Liver (tissue), 9 donors: Measurements from ENCODE around the gene KCNA5. TPM values are rescaled to one million over a fixed set of nuclear protein-coding genes. Genes with fewer than 3 reads are reported as not detected.

Source experiments
- DNase-seq: peaks from one replicate; pipeline ENCODE4 v3.0.0-alpha.2; 2017; ENCODE audit warnings: low spot score
- H3K27ac ChIP-seq, 2 donors: one replicate each; pipeline ENCODE4 v1.7.0; 2013; ENCODE audit warnings: inconsistent platforms in 2 of 2, low read length in 2 of 2, control low read depth in 1 of 2, low read depth in 1 of 2, mild to moderate bottlenecking in 1 of 2
- H3K27me3 ChIP-seq, 4 donors: one replicate each; pipeline versions ENCODE4 v1.6.1 to v1.7.0; 2013; ENCODE audit warnings: low read length in 3 of 4, inconsistent platforms in 1 of 4, mild to moderate bottlenecking in 1 of 4, moderate library complexity in 1 of 4; ENCODE audit not compliant: control insufficient read depth in 4 of 4, insufficient read depth in 4 of 4
- H3K36me3 ChIP-seq, 4 donors: one replicate each; pipeline versions ENCODE4 v1.6.1 to v1.7.0; 2013; ENCODE audit warnings: low read length in 3 of 4, mild to moderate bottlenecking in 3 of 4, low read depth in 1 of 4, moderate library complexity in 1 of 4; ENCODE audit not compliant: control insufficient read depth in 4 of 4, insufficient read depth in 3 of 4
- H3K4me1 ChIP-seq, 4 donors: one replicate each; pipeline versions ENCODE4 v1.6.1 to v1.7.0; 2013; ENCODE audit warnings: low read length in 3 of 4, mild to moderate bottlenecking in 3 of 4, moderate library complexity in 1 of 4; ENCODE audit not compliant: control insufficient read depth in 4 of 4, insufficient read depth in 4 of 4
- H3K4me3 ChIP-seq, 3 donors: one replicate each; pipeline versions ENCODE4 v1.6.1 to v1.7.0; 2013; ENCODE audit warnings: low read length in 3 of 3, control low read depth in 1 of 3, low read depth in 1 of 3, mild to moderate bottlenecking in 1 of 3
- H3K9ac ChIP-seq, 2 donors: one replicate each; pipeline ENCODE4 v1.7.0; 2013; ENCODE audit warnings: low read length in 2 of 2, mild to moderate bottlenecking in 2 of 2, moderate library complexity in 2 of 2, control low read depth in 1 of 2, low read depth in 1 of 2
- H3K9me3 ChIP-seq, 4 donors: one replicate each; pipeline versions ENCODE4 v1.6.1 to v1.7.0; 2013; ENCODE audit warnings: low read length in 3 of 4; ENCODE audit not compliant: control insufficient read depth in 4 of 4
- FOXA1 ChIP-seq: IDR thresholded peaks from 2 replicates; pipeline ENCODE4 v1.6.1; 2016; ENCODE audit warnings: antibody characterized with exemption
- FOXA2 ChIP-seq: IDR thresholded peaks from 2 replicates; pipeline ENCODE4 v1.6.1; 2016; ENCODE audit warnings: antibody characterized with exemption
- GABPA ChIP-seq, 2 donors: IDR thresholded peaks in 1 of 2; conservative IDR thresholded peaks in 1 of 2; 2 replicates each; pipeline ENCODE4 v1.6.1; 2016; ENCODE audit warnings: antibody characterized with exemption in 2 of 2, mild to moderate bottlenecking in 1 of 2, moderate library complexity in 1 of 2
- HNF4A ChIP-seq, 2 donors: conservative IDR thresholded peaks; 2 replicates each; pipeline ENCODE4 v1.6.1; 2016; ENCODE audit warnings: antibody characterized with exemption in 2 of 2, mild to moderate bottlenecking in 2 of 2
- HNF4G ChIP-seq: IDR thresholded peaks from 2 replicates; pipeline ENCODE4 v1.6.1; 2016; ENCODE audit warnings: antibody characterized with exemption
- JUND ChIP-seq, 2 donors: IDR thresholded peaks; 2 replicates each; pipeline ENCODE4 v1.6.1; 2016; ENCODE audit warnings: antibody characterized with exemption in 2 of 2
- NR2F2 ChIP-seq: IDR thresholded peaks from 2 replicates; pipeline ENCODE4 v1.6.1; 2016; ENCODE audit warnings: antibody characterized with exemption
- RAD21 ChIP-seq, 2 donors: IDR thresholded peaks; 2 replicates each; pipeline ENCODE4 v1.6.1; 2016; ENCODE audit warnings: antibody characterized with exemption in 2 of 2, mild to moderate bottlenecking in 2 of 2
- RXRA ChIP-seq, 2 donors: IDR thresholded peaks; 2 replicates each; pipeline ENCODE4 v1.6.1; 2017 to 2018; ENCODE audit warnings: antibody characterized with exemption in 2 of 2, mild to moderate bottlenecking in 1 of 2
- SP1 ChIP-seq: IDR thresholded peaks from 2 replicates; pipeline ENCODE4 v1.6.1; 2018; ENCODE audit warnings: antibody characterized with exemption, mild to moderate bottlenecking
- YY1 ChIP-seq: IDR thresholded peaks from 2 replicates; pipeline ENCODE4 v1.6.1; 2016; ENCODE audit warnings: antibody characterized with exemption, mild to moderate bottlenecking
- WGBS: extraction: QIAGEN DNeasy Blood & Tissue Kit; methylation state at CpG from one replicate; pipeline ENCODE4 v1.1.7; 2013; 5-methylcytosine and 5-hydroxymethylcytosine counted together
- polyA plus RNA-seq, 2 donors: library from polyadenylated mRNA; stranded (reverse) in 1 of 2; unstranded in 1 of 2; fragments of 200-250 nt in 1 of 2; fragments of >200 nt in 1 of 2; fragmentation: Nextera tagmentation in 1 of 2; extraction: Ambion mirVana in 1 of 2; gene quantifications; one replicate each; pipeline versions ENCODE4 v1.2.1 to v1.2.3, GENCODE V29; 2013 to 2015
- total RNA-seq, 2 donors: library from RNA; depleted of rRNA; stranded (reverse); fragments of >200 nt; gene quantifications; one replicate each; pipeline ENCODE4 v1.2.3, GENCODE V29; 2014
- TF ChIP-seq, protein P1 (sequence below): IDR thresholded peaks from 2 replicates; pipeline ENCODE4 v1.6.1; 2016; ENCODE audit warnings: antibody characterized with exemption
- TF ChIP-seq, protein P2 (sequence below): IDR thresholded peaks from 2 replicates; pipeline ENCODE4 v1.6.1; 2016; ENCODE audit warnings: antibody characterized with exemption
- TF ChIP-seq, protein P3 (sequence below): IDR thresholded peaks from 2 replicates; pipeline ENCODE4 v1.6.1; 2016; ENCODE audit warnings: antibody characterized with exemption
- TF ChIP-seq, protein P4 (sequence below): IDR thresholded peaks from 2 replicates; pipeline ENCODE4 v1.6.1; 2016; ENCODE audit warnings: antibody characterized with exemption, mild to moderate bottlenecking
- TF ChIP-seq, protein P5 (sequence below): fragments of 150-350 bp; IDR thresholded peaks from 2 replicates; pipeline ENCODE4 v1.5.1; 2017; ENCODE audit warnings: improper control_type of control experiment, low read depth, low read length; ENCODE audit not compliant: missing input control
- donor health status: healthy.
- donor health status: healthy.
- donor health status: healthy.
- donor health status: healthy.
- donor health status: healthy.

Gene KCNA5
- total and polyA plus RNA-seq, 4 donors: 0.09 to 0.42 (median 0.12) TPM; not detected in 1

DNA sequence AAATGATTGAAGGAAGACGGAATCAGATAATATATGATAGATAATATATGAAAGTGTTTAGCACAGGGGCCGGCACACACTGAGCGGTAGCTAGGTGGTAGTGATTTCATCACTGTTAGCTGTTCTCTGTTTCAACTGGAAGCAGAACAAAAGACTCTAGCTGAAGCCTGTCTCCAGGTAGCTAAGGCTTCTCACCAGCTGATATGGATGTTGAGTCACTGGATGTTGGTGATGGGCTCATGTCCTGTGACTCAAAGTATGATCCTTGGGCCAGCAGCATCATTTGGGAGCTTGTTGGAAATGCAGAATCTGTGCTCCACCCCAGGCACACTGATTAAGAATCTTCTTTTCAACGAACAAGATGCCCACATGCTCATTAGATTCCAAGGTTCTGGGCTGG, 21.7 kb upstream of the KCNA5 start:
- TF ChIP-seq FOXA1 (no peak), RAD21 (IDR thresholded peaks at IDR 0.05) (no peak), HNF4G (no peak), HNF4A (conservative IDR thresholded peaks at IDR 0.05) (no peak), SP1 (no peak), GABPA (IDR thresholded peaks at IDR 0.05 in 1 of 2, conservative IDR thresholded peaks at IDR 0.05 in 1 of 2) (no peak), FOXA2 (no peak)
- TF ChIP-seq, protein P1, sequence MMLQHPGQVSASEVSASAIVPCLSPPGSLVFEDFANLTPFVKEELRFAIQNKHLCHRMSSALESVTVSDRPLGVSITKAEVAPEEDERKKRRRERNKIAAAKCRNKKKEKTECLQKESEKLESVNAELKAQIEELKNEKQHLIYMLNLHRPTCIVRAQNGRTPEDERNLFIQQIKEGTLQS: no peak
- TF ChIP-seq, protein P2, sequence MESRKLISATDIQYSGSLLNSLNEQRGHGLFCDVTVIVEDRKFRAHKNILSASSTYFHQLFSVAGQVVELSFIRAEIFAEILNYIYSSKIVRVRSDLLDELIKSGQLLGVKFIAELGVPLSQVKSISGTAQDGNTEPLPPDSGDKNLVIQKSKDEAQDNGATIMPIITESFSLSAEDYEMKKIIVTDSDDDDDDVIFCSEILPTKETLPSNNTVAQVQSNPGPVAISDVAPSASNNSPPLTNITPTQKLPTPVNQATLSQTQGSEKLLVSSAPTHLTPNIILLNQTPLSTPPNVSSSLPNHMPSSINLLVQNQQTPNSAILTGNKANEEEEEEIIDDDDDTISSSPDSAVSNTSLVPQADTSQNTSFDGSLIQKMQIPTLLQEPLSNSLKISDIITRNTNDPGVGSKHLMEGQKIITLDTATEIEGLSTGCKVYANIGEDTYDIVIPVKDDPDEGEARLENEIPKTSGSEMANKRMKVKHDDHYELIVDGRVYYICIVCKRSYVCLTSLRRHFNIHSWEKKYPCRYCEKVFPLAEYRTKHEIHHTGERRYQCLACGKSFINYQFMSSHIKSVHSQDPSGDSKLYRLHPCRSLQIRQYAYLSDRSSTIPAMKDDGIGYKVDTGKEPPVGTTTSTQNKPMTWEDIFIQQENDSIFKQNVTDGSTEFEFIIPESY: no peak
- TF ChIP-seq, protein P3, sequence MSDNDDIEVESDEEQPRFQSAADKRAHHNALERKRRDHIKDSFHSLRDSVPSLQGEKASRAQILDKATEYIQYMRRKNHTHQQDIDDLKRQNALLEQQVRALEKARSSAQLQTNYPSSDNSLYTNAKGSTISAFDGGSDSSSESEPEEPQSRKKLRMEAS: no peak
- TF ChIP-seq, protein P4, sequence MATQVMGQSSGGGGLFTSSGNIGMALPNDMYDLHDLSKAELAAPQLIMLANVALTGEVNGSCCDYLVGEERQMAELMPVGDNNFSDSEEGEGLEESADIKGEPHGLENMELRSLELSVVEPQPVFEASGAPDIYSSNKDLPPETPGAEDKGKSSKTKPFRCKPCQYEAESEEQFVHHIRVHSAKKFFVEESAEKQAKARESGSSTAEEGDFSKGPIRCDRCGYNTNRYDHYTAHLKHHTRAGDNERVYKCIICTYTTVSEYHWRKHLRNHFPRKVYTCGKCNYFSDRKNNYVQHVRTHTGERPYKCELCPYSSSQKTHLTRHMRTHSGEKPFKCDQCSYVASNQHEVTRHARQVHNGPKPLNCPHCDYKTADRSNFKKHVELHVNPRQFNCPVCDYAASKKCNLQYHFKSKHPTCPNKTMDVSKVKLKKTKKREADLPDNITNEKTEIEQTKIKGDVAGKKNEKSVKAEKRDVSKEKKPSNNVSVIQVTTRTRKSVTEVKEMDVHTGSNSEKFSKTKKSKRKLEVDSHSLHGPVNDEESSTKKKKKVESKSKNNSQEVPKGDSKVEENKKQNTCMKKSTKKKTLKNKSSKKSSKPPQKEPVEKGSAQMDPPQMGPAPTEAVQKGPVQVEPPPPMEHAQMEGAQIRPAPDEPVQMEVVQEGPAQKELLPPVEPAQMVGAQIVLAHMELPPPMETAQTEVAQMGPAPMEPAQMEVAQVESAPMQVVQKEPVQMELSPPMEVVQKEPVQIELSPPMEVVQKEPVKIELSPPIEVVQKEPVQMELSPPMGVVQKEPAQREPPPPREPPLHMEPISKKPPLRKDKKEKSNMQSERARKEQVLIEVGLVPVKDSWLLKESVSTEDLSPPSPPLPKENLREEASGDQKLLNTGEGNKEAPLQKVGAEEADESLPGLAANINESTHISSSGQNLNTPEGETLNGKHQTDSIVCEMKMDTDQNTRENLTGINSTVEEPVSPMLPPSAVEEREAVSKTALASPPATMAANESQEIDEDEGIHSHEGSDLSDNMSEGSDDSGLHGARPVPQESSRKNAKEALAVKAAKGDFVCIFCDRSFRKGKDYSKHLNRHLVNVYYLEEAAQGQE: no peak
- no peaks in the 10 kb centered on the region for H3K4me1 ChIP-seq
- no peaks in the 10 kb centered on the region for H3K9me3 ChIP-seq
- H3K27ac ChIP-seq: no peak overlapping the region
- H3K9ac ChIP-seq: no peak overlapping the region
- 77% methylated on average over 4 of the region's 4 CpGs for WGBS
- peaks cover 0 to 6% (median 0%) of the 10 kb centered on the region in 4 donors for H3K27me3 ChIP-seq
- no peak overlapping the region for H3K4me3 ChIP-seq
- DNase-seq: no peak
- H3K36me3 ChIP-seq: no peaks in the 10 kb centered on the region

DNA sequence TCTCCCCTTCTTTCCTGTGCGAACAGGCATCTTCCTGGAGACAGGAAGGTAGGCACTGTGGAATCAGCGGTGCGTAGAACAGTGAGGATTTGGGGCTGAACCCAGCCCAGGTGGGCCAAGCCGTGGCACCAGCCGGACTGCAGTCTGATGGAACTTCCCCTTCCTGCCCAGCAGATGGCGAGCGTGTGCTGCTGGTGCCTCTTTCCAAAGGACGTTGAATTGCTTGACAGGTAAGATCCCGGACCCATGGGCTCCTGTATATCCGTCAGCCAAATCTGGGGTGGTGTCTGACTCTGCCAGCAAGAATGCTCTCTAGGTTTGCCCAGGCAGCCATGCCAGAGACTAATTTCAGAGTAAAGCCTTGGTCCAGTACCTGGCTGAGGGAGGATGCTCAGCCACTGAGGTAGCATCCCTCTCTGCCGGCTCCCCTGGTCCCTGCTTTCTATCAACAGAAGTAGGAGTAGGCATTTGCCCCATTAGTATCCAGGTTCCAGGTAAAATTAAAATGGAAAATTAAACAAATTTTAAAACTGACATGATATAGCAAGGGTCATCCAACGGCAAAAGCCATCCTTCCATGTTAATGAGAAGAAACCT, 21.1 kb upstream of the KCNA5 start:
- no peaks in the 10 kb centered on the region for H3K36me3 ChIP-seq
- H3K4me1 ChIP-seq: no peaks in the 10 kb centered on the region
- 15% methylated on average over 12 of the region's 12 CpGs for WGBS
- DNase-seq: peak; percentile 48
- no peak overlapping the region for H3K9ac ChIP-seq
- no peak overlapping the region for H3K27ac ChIP-seq
- no peak overlapping the region for H3K4me3 ChIP-seq
- H3K27me3 ChIP-seq: peaks cover 0 to 6% (median 0%) of the 10 kb centered on the region in 4 donors
- no peaks in the 10 kb centered on the region for H3K9me3 ChIP-seq
- TF ChIP-seq, protein P1: no peak
- TF ChIP-seq HNF4G (no peak), GABPA (IDR thresholded peaks at IDR 0.05 in 1 of 2, conservative IDR thresholded peaks at IDR 0.05 in 1 of 2) (no peak), HNF4A (conservative IDR thresholded peaks at IDR 0.05) (no peak), FOXA1 (no peak), YY1 (no peak), RXRA (IDR thresholded peaks at IDR 0.05) (no peak), JUND (IDR thresholded peaks at IDR 0.05) (no peak), RAD21 (IDR thresholded peaks at IDR 0.05) (peak; percentile 81 to 89), NR2F2 (no peak), SP1 (no peak)
- TF ChIP-seq, protein P3: no peak
- TF ChIP-seq, protein P5, sequence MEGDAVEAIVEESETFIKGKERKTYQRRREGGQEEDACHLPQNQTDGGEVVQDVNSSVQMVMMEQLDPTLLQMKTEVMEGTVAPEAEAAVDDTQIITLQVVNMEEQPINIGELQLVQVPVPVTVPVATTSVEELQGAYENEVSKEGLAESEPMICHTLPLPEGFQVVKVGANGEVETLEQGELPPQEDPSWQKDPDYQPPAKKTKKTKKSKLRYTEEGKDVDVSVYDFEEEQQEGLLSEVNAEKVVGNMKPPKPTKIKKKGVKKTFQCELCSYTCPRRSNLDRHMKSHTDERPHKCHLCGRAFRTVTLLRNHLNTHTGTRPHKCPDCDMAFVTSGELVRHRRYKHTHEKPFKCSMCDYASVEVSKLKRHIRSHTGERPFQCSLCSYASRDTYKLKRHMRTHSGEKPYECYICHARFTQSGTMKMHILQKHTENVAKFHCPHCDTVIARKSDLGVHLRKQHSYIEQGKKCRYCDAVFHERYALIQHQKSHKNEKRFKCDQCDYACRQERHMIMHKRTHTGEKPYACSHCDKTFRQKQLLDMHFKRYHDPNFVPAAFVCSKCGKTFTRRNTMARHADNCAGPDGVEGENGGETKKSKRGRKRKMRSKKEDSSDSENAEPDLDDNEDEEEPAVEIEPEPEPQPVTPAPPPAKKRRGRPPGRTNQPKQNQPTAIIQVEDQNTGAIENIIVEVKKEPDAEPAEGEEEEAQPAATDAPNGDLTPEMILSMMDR: peak; percentile 82
- TF ChIP-seq, protein P2: no peak
- TF ChIP-seq, protein P4: no peak
